IMR-90 (cell line): ENCODE data around the gene ERC2. TPM values are rescaled to one million over a fixed set of nuclear protein-coding genes. Genes with fewer than 3 reads are reported as not detected.

Experiments
- ATAC-seq: fragments of 200-7000 bp; cut with Tn5 transposase; 2 replicates; pipeline ENCODE4 v1.9.1; 2020; ENCODE audit warnings: low read depth, mild to moderate bottlenecking, moderate library complexity
- BruUV-seq: library from RNA; stranded (reverse); fragments of 400-500 nt; replicated peaks from 2 replicates; lab custom pipeline; 2021; lab: Mats Ljungman, UMichigan
- CTCF ChIA-PET: fragments of 300-600 bp; formaldehyde crosslinking; extraction: SDS; loops from one replicate; lab custom pipeline; 2021; ENCODE audit warnings: antibody characterized with exemption; lab: Yijun Ruan, JAX
- POLR2A ChIA-PET: fragments of 300-600 bp; sonication (Branson Sonifier 250); formaldehyde crosslinking; loops from one replicate; lab custom pipeline; 2022; ENCODE audit warnings: antibody characterized with exemption; ENCODE audit not compliant: unreplicated experiment; lab: Charles Lee
- DNase-seq: peaks from one replicate; pipeline ENCODE4 v3.0.0; 2013
- H2AFZ ChIP-seq: replicated peaks from 2 replicates; pipeline ENCODE3; 2013; ENCODE audit warnings: low read length, mild to moderate bottlenecking; ENCODE audit not compliant: poor library complexity
- H2AK5ac ChIP-seq: 2 replicates; pipeline ENCODE4 v1.6.1; 2013; ENCODE audit warnings: low read depth, low read length, inconsistent platforms
- H2AK9ac ChIP-seq: replicated peaks from 2 replicates; pipeline ENCODE3; 2013; ENCODE audit warnings: mild to moderate bottlenecking, low read depth, low read length, moderate library complexity; ENCODE audit not compliant: poor library complexity
- H2BK120ac ChIP-seq: 2 replicates; pipeline ENCODE4 v1.6.1; 2013; ENCODE audit warnings: low read depth, low read length, inconsistent platforms
- H2BK15ac ChIP-seq: 3 replicates; pipeline ENCODE4 v1.6.1; 2013; ENCODE audit warnings: low read depth, low read length, inconsistent platforms
- H2BK20ac ChIP-seq: 2 replicates; pipeline ENCODE4 v1.6.1; 2013; ENCODE audit warnings: low read depth, mild to moderate bottlenecking, inconsistent platforms, low read length, moderate library complexity
- H2BK5ac ChIP-seq: 2 replicates; pipeline ENCODE4 v1.6.1; 2013; ENCODE audit warnings: mild to moderate bottlenecking, low read depth, low read length, inconsistent platforms; ENCODE audit not compliant: poor library complexity, severe bottlenecking
- H3K14ac ChIP-seq: replicated peaks from 2 replicates; pipeline ENCODE4 v1.6.1; 2013; ENCODE audit warnings: low read depth, low read length, inconsistent platforms
- H3K18ac ChIP-seq: 2 replicates; pipeline ENCODE4 v1.6.1; 2013; ENCODE audit warnings: low read depth, low read length, control low read depth
- H3K23ac ChIP-seq: 2 replicates; pipeline ENCODE4 v1.6.1; 2013; ENCODE audit warnings: low read depth, low read length, inconsistent platforms
- H3K27ac ChIP-seq: 2 replicates; pipeline ENCODE4 v1.5.1; 2013; ENCODE audit warnings: mild to moderate bottlenecking, control low read depth, low read length; ENCODE audit not compliant: insufficient read depth
- H3K27me3 ChIP-seq: 2 replicates; pipeline ENCODE4 v1.6.1; 2013; ENCODE audit warnings: low read length; ENCODE audit not compliant: control insufficient read depth, insufficient read depth
- H3K36me3 ChIP-seq: 2 replicates; pipeline ENCODE4 v1.6.1; 2013; ENCODE audit warnings: low read length, mixed read lengths; ENCODE audit not compliant: control insufficient read depth, insufficient read depth
- H3K4ac ChIP-seq: 2 replicates; pipeline ENCODE4 v1.6.1; 2013; ENCODE audit warnings: low read depth, low read length, inconsistent platforms
- H3K4me1 ChIP-seq: 2 replicates; pipeline ENCODE4 v1.6.1; 2013; ENCODE audit warnings: low read length, mixed read lengths; ENCODE audit not compliant: control insufficient read depth, insufficient read depth
- H3K4me2 ChIP-seq: 2 replicates; pipeline ENCODE4 v1.6.1; 2013; ENCODE audit warnings: low read depth, mild to moderate bottlenecking, control low read depth, low read length, moderate library complexity
- H3K4me3 ChIP-seq: 2 replicates; pipeline ENCODE4 v1.5.1; 2013; ENCODE audit warnings: low read depth, mild to moderate bottlenecking, control low read depth, low read length, moderate library complexity; ENCODE audit not compliant: insufficient read depth
- H3K56ac ChIP-seq: 2 replicates; pipeline ENCODE4 v1.6.1; 2013; ENCODE audit warnings: low read length, inconsistent platforms; ENCODE audit not compliant: insufficient read depth; ENCODE audit errors: extremely low read depth
- H3K79me1 ChIP-seq, 2 experiments: 2 replicates each; pipeline ENCODE4 v1.6.1; 2013; ENCODE audit warnings: low read length in 2 of 2, inconsistent platforms in 1 of 2, low read depth in 1 of 2
- H3K9ac ChIP-seq: 2 replicates; pipeline ENCODE4 v1.6.1; 2013; ENCODE audit warnings: low read depth, low read length, control low read depth
- H3K9me1 ChIP-seq: 2 replicates; pipeline ENCODE4 v1.6.1; 2013; ENCODE audit warnings: low read length, inconsistent platforms; ENCODE audit not compliant: insufficient read depth
- H3K9me3 ChIP-seq: 2 replicates; pipeline ENCODE4 v1.6.1; 2013; ENCODE audit warnings: low read length; ENCODE audit not compliant: control insufficient read depth, insufficient read depth
- H4K20me1 ChIP-seq: 2 replicates; pipeline ENCODE4 v1.6.1; 2013; ENCODE audit warnings: low read length, inconsistent platforms; ENCODE audit not compliant: insufficient read depth
- H4K5ac ChIP-seq: 2 replicates; pipeline ENCODE4 v1.6.1; 2013; ENCODE audit warnings: mild to moderate bottlenecking, low read depth, low read length, control low read depth
- H4K8ac ChIP-seq, 2 experiments: 2 replicates each; pipeline ENCODE4 v1.6.1; 2013; ENCODE audit warnings: low read depth in 2 of 2, low read length in 2 of 2, control low read depth in 1 of 2, inconsistent platforms in 1 of 2
- H4K91ac ChIP-seq: 2 replicates; pipeline ENCODE4 v1.6.1; 2013; ENCODE audit warnings: low read depth, low read length, inconsistent platforms; ENCODE audit not compliant: insufficient read depth
- BHLHE40 ChIP-seq: fragments of 150-350 bp; IDR thresholded peaks from 2 replicates; pipeline ENCODE4 v1.6.1; 2016; ENCODE audit warnings: mild to moderate bottlenecking, low read depth, low read length
- CEBPB ChIP-seq: IDR thresholded peaks from 2 replicates; pipeline ENCODE4 v1.6.1; 2012; ENCODE audit warnings: low read depth, low read length, improper control_type of control experiment
- CHD1 ChIP-seq: IDR thresholded peaks from 2 replicates; pipeline ENCODE4 v1.6.1; 2012; ENCODE audit warnings: low read depth, low read length, improper control_type of control experiment
- CTCF ChIP-seq: conservative IDR thresholded peaks from 2 replicates; pipeline ENCODE4 v1.5.1; 2012; ENCODE audit warnings: mild to moderate bottlenecking, low read depth, low read length, improper control_type of control experiment
- ELK1 ChIP-seq: fragments of 150-350 bp; IDR thresholded peaks from 2 replicates; pipeline ENCODE4 v1.6.1; 2016; ENCODE audit warnings: low read depth, mild to moderate bottlenecking, low read length, moderate library complexity, borderline replicate concordance
- FOS ChIP-seq: fragments of 150-350 bp; IDR thresholded peaks from 2 replicates; pipeline ENCODE4 v1.6.1; 2016; ENCODE audit warnings: low read depth, low read length
- MAFK ChIP-seq: IDR thresholded peaks from 2 replicates; pipeline ENCODE4 v1.6.1; 2012; ENCODE audit warnings: low read depth, low read length, improper control_type of control experiment
- MAZ ChIP-seq: IDR thresholded peaks from 2 replicates; pipeline ENCODE4 v1.6.1; 2012; ENCODE audit warnings: low read depth, mild to moderate bottlenecking, low read length, improper control_type of control experiment, moderate library complexity, borderline replicate concordance
- MXI1 ChIP-seq: IDR thresholded peaks from 2 replicates; pipeline ENCODE4 v1.6.1; 2012; ENCODE audit warnings: low read depth, mild to moderate bottlenecking, low read length, moderate library complexity, borderline replicate concordance
- NFE2L2 ChIP-seq: fragments of 150-350 bp; IDR thresholded peaks from 2 replicates; pipeline ENCODE4 v1.6.1; 2016; ENCODE audit warnings: low read depth, mild to moderate bottlenecking, low read length
- POLR2A ChIP-seq: IDR thresholded peaks from 2 replicates; pipeline ENCODE4 v1.6.1; 2012; ENCODE audit warnings: mild to moderate bottlenecking, low read depth, low read length
- RAD21 ChIP-seq: IDR thresholded peaks from 2 replicates; pipeline ENCODE4 v1.6.1; 2012; ENCODE audit warnings: low read length, improper control_type of control experiment
- RCOR1 ChIP-seq: IDR thresholded peaks from 2 replicates; pipeline ENCODE4 v1.6.1; 2012; ENCODE audit warnings: mild to moderate bottlenecking, low read length, improper control_type of control experiment; ENCODE audit not compliant: insufficient replicate concordance
- RFX5 ChIP-seq: IDR thresholded peaks from 2 replicates; pipeline ENCODE4 v1.8.0; 2012; ENCODE audit warnings: low read depth, mild to moderate bottlenecking, low read length, moderate library complexity
- SMC3 ChIP-seq: fragments of 150-350 bp; IDR thresholded peaks from 2 replicates; pipeline ENCODE4 v1.6.1; 2016; ENCODE audit warnings: low read depth, mild to moderate bottlenecking, antibody characterized with exemption, low read length, moderate library complexity
- USF2 ChIP-seq: fragments of 150-350 bp; IDR thresholded peaks from 2 replicates; pipeline ENCODE4 v1.6.1; 2017; ENCODE audit warnings: mild to moderate bottlenecking, antibody characterized with exemption, low read length, low read depth
- WGBS, 2 experiments: methylation state at CpG; one replicate each; pipeline versions ENCODE4 v1.1.5 to v1.1.7; 2013; ENCODE audit warnings: missing lambda C conversion rate in 2 of 2; ENCODE audit not compliant: insufficient read length in 1 of 2; ENCODE audit errors: extremely low coverage in 2 of 2; 5-methylcytosine and 5-hydroxymethylcytosine counted together
- dilution Hi-C: fragments of 300-500 bp; cut with HindIII; formaldehyde crosslinking; loops from one replicate; pipeline ENCODE4 v1.14.3; 2018; ENCODE audit warnings: low sequenced_read_pairs; ENCODE audit not compliant: unreplicated experiment
- in situ Hi-C: fragments of 300-500 bp; cut with MboI; formaldehyde crosslinking; loops from 3 replicates; pipeline ENCODE4 v1.14.3; 2019; ENCODE audit warnings: low sequenced_read_pairs, inconsistent platforms, mixed read lengths
- intact Hi-C: fragments of 100-400 bp; cut with micrococcal nuclease; formaldehyde crosslinking; loops from 2 replicates; pipeline ENCODE4 v1.10.0; 2022
- polyA plus RNA-seq, 3 experiments: library from polyadenylated mRNA; depleted of rRNA; stranded (reverse); fragments of >200 nt; gene quantifications; 2 replicates each; pipeline ENCODE4 v1.2.3, GENCODE V29; 2012; ENCODE audit warnings: low replicate concordance in 1 of 3
- total RNA-seq: library from RNA; depleted of rRNA; stranded (reverse); fragments of >200 nt; gene quantifications from 2 replicates; pipeline ENCODE4 v1.2.3, GENCODE V29; 2012

ERC2 gene
- total and polyA plus RNA-seq, 2 of the 4 experiments (the other 2 are of a cell fraction), result 0.17 to 0.18 TPM

- CTCF ChIA-PET, result no interaction called here
Measured at GRCh38 chr3:56321892-56322291, 146.4 kb downstream of the ERC2 start.

More at GRCh38 chr3:56321892-56322291, 146.4 kb downstream of the ERC2 start:
- no peak overlapping the region for H3K56ac ChIP-seq
- no peak overlapping the region for H2BK120ac ChIP-seq
- no peak overlapping the region for H4K5ac ChIP-seq
- no peak overlapping the region for H2AFZ ChIP-seq
- no peaks in the 10 kb centered on the region for H3K27me3 ChIP-seq
- no peak overlapping the region for H3K14ac ChIP-seq
- H2BK20ac ChIP-seq, result no peak overlapping the region
- no peaks in the 10 kb centered on the region for H3K36me3 ChIP-seq
- intact Hi-C loops (no loop called here), in situ Hi-C loops (no loop called here), dilution Hi-C loops (no loop called here)
- H2BK15ac ChIP-seq, result no peak overlapping the region
- no peak overlapping the region for H4K8ac ChIP-seq
- no peak overlapping the region for H3K23ac ChIP-seq
- H3K79me1 ChIP-seq, result no peaks in the 10 kb centered on the region
- no peak overlapping the region for H3K18ac ChIP-seq
- POLR2A ChIA-PET, result no interaction called here
- no CpG with 5 or more reads among the region's 2 CpGs for WGBS, 2 experiments
- no peak overlapping the region for H2AK9ac ChIP-seq
- H3K9me3 ChIP-seq, result no peaks in the 10 kb centered on the region
- no peak overlapping the region for H3K4me2 ChIP-seq
- H3K9me1 ChIP-seq, result no peaks in the 10 kb centered on the region
- ATAC-seq (no peak), DNase-seq (no peak)
- H3K4me1 ChIP-seq, result no peaks in the 10 kb centered on the region
- TF ChIP-seq MAFK (no peak), RCOR1 (no peak), ELK1 (no peak), CHD1 (no peak), MAZ (no peak), FOS (no peak), POLR2A (no peak), RFX5 (no peak), MXI1 (no peak), NFE2L2 (no peak), SMC3 (no peak), BHLHE40 (no peak), CTCF (no peak), USF2 (no peak), RAD21 (no peak), CEBPB (no peak)
- H3K4me3 ChIP-seq, result no peak overlapping the region
- no TSS peak for BruUV-seq
- H2AK5ac ChIP-seq, result no peak overlapping the region
- H4K20me1 ChIP-seq, result no peaks in the 10 kb centered on the region
- no peak overlapping the region for H3K27ac ChIP-seq
- no peak overlapping the region for H2BK5ac ChIP-seq
- H3K9ac ChIP-seq, result no peak overlapping the region
- no peak overlapping the region for H4K91ac ChIP-seq
- no peak overlapping the region for H3K4ac ChIP-seq
